ENCODE data around the gene SORCS2. TPM values are rescaled to one million over a fixed set of nuclear protein-coding genes. Genes with fewer than 3 reads are reported as not detected.

SORCS2 gene
- total and polyA plus RNA-seq, 7 donors, result 0.18 to 1.5 (median 0.36) TPM

GRCh38 chr4:7387925-7388324 lies 195.6 kb downstream of the SORCS2 start:
- no peak for DNase-seq
- TF ChIP-seq CTCF (IDR thresholded peaks at IDR 0.05), result no peak
- intact Hi-C loops (cut with DNase I), result no loop called here

GRCh38 chr4:7388627-7389026 lies 196.3 kb downstream of the SORCS2 start:
- Histone ChIP-seq H3K27me3 (ENCODE audit: insufficient read depth in 3 of 3, low read length in 2 of 3) (peaks cover 0 to 13% (median 9%) of the 10 kb centered on the region in 3 donors), H3K4me3 (no peak overlapping the region), H3K4me1 (no peaks in the 10 kb centered on the region), H3K27ac (no peak overlapping the region), H3K9me3 (no peaks in the 10 kb centered on the region), H3K36me3 (ENCODE audit: insufficient read depth in 1 of 2, low read depth in 1 of 2) (no peaks in the 10 kb centered on the region)
- 89 to 93% (median 92%) methylated on average over 13 of the region's 13 CpGs for WGBS, 3 donors
- DNase-seq (no peak), ATAC-seq (no peak)
- no peak for TF ChIP-seq CTCF (IDR thresholded peaks at IDR 0.05)
- intact Hi-C loops (cut with DNase I), result no loop called here

More at GRCh38 chr4:7387925-7388324, 195.6 kb downstream of the SORCS2 start:
- H3K27ac ChIP-seq, result no peak overlapping the region
- no peaks in the 10 kb centered on the region for H3K4me1 ChIP-seq
- WGBS, 3 donors, result 66 to 77% (median 74%) methylated on average over 6 of the region's 6 CpGs
- H3K9me3 ChIP-seq, result no peaks in the 10 kb centered on the region
- no peak for ATAC-seq
- H3K27me3 ChIP-seq (ENCODE audit: insufficient read depth in 3 of 3, low read length in 2 of 3), result peaks cover 0 to 11% (median 3%) of the 10 kb centered on the region in 3 donors
- H3K4me3 ChIP-seq, result no peak overlapping the region
- no peaks in the 10 kb centered on the region for H3K36me3 ChIP-seq (ENCODE audit: insufficient read depth in 1 of 2, low read depth in 1 of 2)

GRCh38 chr4:7389101-7389701 lies 196.9 kb downstream of the SORCS2 start:
- Histone ChIP-seq H3K27ac (no peak overlapping the region), H3K4me3 (no peak overlapping the region), H3K27me3 (ENCODE audit: insufficient read depth in 3 of 3, low read length in 2 of 3) (peaks cover 0 to 13% (median 9%) of the 10 kb centered on the region in 3 donors), H3K4me1 (no peaks in the 10 kb centered on the region), H3K9me3 (no peaks in the 10 kb centered on the region), H3K36me3 (ENCODE audit: insufficient read depth in 1 of 2, low read depth in 1 of 2) (no peaks in the 10 kb centered on the region)
- DNase-seq (no peak), ATAC-seq (no peak)
- 93 to 96% (median 95%) methylated on average over 15 of the region's 15 CpGs for WGBS, 3 donors
- intact Hi-C loops (cut with DNase I), result no loop called here
- no peak for TF ChIP-seq CTCF (IDR thresholded peaks at IDR 0.05)

GRCh38 chr4:7389719-7390118 lies 197.4 kb downstream of the SORCS2 start:
- peaks cover 0 to 18% (median 13%) of the 10 kb centered on the region in 3 donors for H3K27me3 ChIP-seq (ENCODE audit: insufficient read depth in 3 of 3, low read length in 2 of 3)
- ATAC-seq (no peak), DNase-seq (no peak)
- H3K9me3 ChIP-seq, result no peaks in the 10 kb centered on the region
- no peak overlapping the region for H3K4me3 ChIP-seq
- H3K36me3 ChIP-seq (ENCODE audit: insufficient read depth in 1 of 2, low read depth in 1 of 2), result no peaks in the 10 kb centered on the region
- no peaks in the 10 kb centered on the region for H3K4me1 ChIP-seq
- TF ChIP-seq CTCF (IDR thresholded peaks at IDR 0.05), result no peak
- intact Hi-C loops (cut with DNase I), result no loop called here
- no peak overlapping the region for H3K27ac ChIP-seq
- 75 to 79% (median 79%) methylated on average over 12 of the region's 12 CpGs for WGBS, 3 donors

- Histone ChIP-seq H3K36me3 (ENCODE audit: insufficient read depth in 1 of 2, low read depth in 1 of 2) (no peaks in the 10 kb centered on the region), H3K27me3 (ENCODE audit: insufficient read depth in 3 of 3, low read length in 2 of 3) (peaks cover 0 to 24% (median 13%) of the 10 kb centered on the region in 3 donors), H3K9me3 (no peaks in the 10 kb centered on the region), H3K27ac (no peak overlapping the region), H3K4me3 (no peak overlapping the region), H3K4me1 (no peaks in the 10 kb centered on the region)
- intact Hi-C loops (cut with DNase I), result no loop called here
- ATAC-seq (no peak), DNase-seq (no peak)
- 87 to 96% (median 90%) methylated on average over 13 of the region's 13 CpGs for WGBS, 3 donors
- TF ChIP-seq CTCF (IDR thresholded peaks at IDR 0.05), result no peak
These were observed 198.0 kb downstream of the SORCS2 start for GRCh38 chr4:7390336-7390735.

Measured in psoas muscle (tissue), 8 donors.